HL-60 (cell line): Measurements from ENCODE around the gene NKRF.

Experiments used
- DNase-seq, 2 experiments: peaks; one replicate each; pipeline ENCODE4 v3.0.0-alpha.2; 2010 to 2020; ENCODE audit warnings: low read depth in 1 of 2, low spot score in 1 of 2
- H3K27ac ChIP-seq: fragments of 250-450 bp; sonication (Bioruptor Pico); replicated peaks from 2 replicates; pipeline ENCODE4 v1.5.1; 2020; ENCODE audit warnings: mild to moderate bottlenecking, moderate library complexity
- H3K27me3 ChIP-seq: fragments of 250-450 bp; sonication (Bioruptor Pico); 2 replicates; pipeline ENCODE4 v1.5.1; 2021; ENCODE audit warnings: mild to moderate bottlenecking, moderate library complexity; ENCODE audit not compliant: insufficient read depth, poor library complexity, severe bottlenecking
- H3K4me3 ChIP-seq: replicated peaks from 2 replicates; pipeline ENCODE4 v1.5.1; 2011; ENCODE audit warnings: mild to moderate bottlenecking, control low read depth, low read length; ENCODE audit not compliant: insufficient read depth
- CTCF ChIP-seq: IDR thresholded peaks from one replicate; pipeline ENCODE4 v1.5.1; 2011; ENCODE audit warnings: low read length, control low read depth, inconsistent platforms; ENCODE audit not compliant: insufficient read depth
- GABPA ChIP-seq: IDR thresholded peaks from 2 replicates; pipeline ENCODE4 v1.6.1; 2012; ENCODE audit warnings: low read depth
- POLR2AphosphoS5 ChIP-seq: IDR thresholded peaks from 2 replicates; pipeline ENCODE4 v1.6.1; 2012; ENCODE audit warnings: low read depth
- REST ChIP-seq: IDR thresholded peaks from 2 replicates; pipeline ENCODE4 v1.6.1; 2012; ENCODE audit warnings: low read depth; ENCODE audit not compliant: insufficient replicate concordance
- SPI1 ChIP-seq: IDR thresholded peaks from 2 replicates; pipeline ENCODE4 v1.6.1; 2012; ENCODE audit warnings: low read depth, mild to moderate bottlenecking, borderline replicate concordance

Gene NKRF

DNA sequence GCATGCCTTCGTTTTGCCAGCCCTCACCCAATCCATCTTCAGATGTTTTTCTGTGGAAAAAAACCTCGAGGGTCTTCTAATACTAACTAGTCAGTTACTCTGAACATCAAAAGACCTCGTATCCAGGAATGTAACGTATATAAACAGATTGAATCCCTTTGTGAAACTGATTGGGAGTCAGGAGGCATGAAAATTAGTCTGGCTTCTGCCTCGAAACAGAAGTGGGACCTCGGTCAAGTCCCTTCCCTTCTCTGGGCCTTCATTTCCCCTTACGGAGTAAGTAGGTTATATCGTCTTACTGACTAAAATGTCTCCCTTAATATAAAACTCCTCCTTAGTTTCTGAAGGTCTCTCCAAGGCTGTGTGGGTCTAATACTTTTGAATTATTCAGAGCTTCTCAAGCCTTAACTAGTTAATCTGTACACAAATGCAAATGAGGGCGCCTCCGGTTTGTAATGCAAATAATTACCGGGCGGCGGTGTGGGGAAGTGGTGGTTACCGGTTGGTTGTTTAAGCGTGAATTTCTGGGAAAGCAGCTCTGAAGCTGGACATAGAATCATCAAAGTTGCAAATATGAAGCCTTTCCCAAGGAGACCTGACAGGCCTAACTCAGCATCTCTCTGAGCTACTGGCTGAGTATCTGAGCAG lies 11.4 kb upstream of the NKRF start:
- Histone ChIP-seq H3K4me3 (no peak overlapping the region), H3K27me3 (no peaks in the 10 kb centered on the region), H3K27ac (peak overlapping the region; percentile 81)
- no peak for TF ChIP-seq GABPA
- TF ChIP-seq POLR2AphosphoS5: no peak
- no peak for TF ChIP-seq CTCF
- TF ChIP-seq REST: no peak
- peak; percentile 65; the same call in 1 of the 2 replicates for TF ChIP-seq SPI1
- peak in 1 of 2 experiments; percentile 70 for DNase-seq

DNA sequence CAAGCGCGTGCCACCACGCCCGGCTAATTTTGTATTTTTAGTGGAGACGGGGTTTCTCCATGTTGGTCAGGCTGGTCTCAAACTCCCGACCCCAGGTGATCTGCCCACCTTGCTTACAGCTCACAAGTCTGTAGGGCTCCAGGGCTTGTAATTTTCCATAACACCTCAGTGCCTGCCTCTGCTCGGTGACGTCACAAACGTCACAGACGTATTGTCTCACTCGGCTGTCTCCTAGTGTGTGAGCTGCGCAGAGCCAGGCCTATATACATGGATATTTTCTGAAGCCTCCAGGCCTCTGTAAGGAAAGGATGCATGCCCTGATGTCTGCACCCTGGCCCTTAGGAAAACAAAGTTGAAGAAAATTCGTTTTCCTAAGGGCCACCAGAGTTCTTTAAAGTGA lies 8.6 kb upstream of the NKRF start:
- H3K27ac ChIP-seq: no peak overlapping the region
- DNase-seq: no peak
- TF ChIP-seq CTCF (no peak), REST (no peak)
- no peak overlapping the region for H3K4me3 ChIP-seq
- H3K27me3 ChIP-seq: no peaks in the 10 kb centered on the region

- DNase-seq: no peak
- peak overlapping the region; percentile 90 for H3K27ac ChIP-seq
- TF ChIP-seq POLR2AphosphoS5 (no peak), GABPA (no peak), CTCF (no peak), SPI1 (no peak), REST (no peak)
- no peaks in the 10 kb centered on the region for H3K27me3 ChIP-seq
- H3K4me3 ChIP-seq: no peak overlapping the region
These were observed 780 bp upstream of the NKRF start for GRCh38 chrX:119607018-119607389.
